Measurements from ENCODE around the gene SAYSD1. TPM values are rescaled to one million over a fixed set of nuclear protein-coding genes. Genes with fewer than 3 reads are reported as not detected.

Gene SAYSD1
- total RNA-seq, 1 donor from 2014 or later: 14.0 TPM

DNA sequence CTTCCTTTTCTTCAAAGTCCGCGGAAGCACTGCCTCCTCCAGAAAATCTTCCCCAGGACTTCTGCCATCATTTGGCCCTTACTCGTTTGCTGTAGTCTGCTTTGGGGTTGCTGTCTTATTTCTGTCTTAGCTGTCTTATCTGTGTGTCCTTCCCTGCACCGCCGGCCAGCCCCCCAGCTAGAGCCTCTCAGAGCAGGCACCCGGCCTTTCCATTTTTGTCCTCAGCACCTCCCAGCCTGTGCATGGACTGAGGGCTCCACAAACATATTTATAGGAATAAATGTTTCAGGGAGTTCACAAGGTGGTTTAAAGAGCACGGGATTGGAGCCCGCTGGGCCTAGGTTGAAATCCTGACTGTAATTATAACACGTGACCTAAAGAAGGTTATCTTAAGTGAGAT lies 58.3 kb downstream of the SAYSD1 start:
- no peak for DNase-seq

DNA sequence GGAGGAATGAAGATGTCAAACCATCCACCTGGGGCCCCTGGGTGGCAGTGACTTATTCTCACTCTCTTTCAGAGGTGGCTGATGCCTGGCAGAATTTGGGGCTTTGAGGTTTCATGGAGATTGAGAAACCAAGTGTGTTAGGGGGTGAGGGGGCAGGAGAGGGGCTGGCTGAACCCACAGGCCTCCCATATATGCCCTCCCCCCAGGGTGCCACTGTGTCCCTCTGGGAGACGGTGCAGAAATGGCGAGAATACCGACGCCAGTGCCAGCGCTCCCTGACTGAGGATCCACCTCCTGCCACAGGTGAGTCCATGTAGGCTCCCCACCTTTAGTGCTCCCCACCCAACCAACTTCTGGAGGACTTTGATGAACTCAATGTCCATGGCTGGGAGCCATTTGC lies 58.8 kb downstream of the SAYSD1 start:
- no peak for DNase-seq

DNA sequence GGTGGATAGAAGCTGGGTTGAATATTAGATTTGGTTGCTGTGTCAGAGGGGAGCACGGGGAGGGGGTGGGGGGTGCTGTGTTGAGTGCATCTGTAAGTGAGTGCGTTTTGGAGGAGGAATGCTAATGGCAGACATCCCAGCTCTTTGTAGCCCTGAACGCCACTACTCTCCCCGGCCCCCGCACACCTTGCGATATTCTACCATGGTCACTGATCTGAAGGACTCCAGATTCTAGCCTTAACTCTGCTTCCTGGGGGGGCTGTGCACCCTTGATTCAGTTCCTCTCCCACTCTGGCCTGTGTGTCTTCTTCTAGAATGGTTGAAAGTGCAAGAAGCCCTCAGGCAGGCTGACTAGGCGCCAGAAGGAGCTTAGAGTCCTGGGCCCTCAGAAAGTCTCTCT lies 59.3 kb downstream of the SAYSD1 start:
- DNase-seq: no peak

DNA sequence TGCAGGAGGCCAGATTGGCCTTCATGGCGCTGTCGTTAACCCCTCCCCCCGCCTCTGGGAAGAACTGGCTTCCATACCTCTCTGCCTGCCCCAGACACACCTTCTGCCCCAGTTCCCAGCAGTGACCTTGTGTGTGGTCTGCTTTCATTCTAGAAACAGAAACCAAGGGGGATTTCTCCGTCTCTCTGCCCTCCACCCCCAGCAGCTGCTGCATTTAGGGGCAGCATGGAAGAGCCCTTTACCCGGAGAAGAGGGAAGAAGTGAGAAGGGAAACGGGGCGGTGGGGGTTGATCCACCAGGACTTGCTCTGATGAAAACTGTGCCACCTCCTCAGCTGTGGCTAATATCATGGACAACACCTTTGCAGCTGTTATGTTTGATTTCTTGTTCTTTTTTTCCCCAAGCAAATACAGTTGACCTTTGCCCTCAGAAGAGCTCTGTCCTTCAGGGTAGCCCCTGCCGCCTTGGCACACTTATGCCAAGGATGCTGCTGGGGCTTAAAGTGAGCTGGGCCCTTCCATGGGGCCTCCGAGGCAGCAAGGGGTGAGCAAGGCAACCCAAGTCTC lies 60.3 kb downstream of the SAYSD1 start:
- no peak for DNase-seq

Other genes starting within 250 kb of the SAYSD1 start
- not detected in 2 replicates for gene GLP1R, start 66.4 kb downstream of the SAYSD1 start, total RNA-seq
- 0.17 TPM in 1 of 2 replicates, not detected in the other for gene KCNK5, start 114.3 kb upstream of the SAYSD1 start, total RNA-seq
- gene KCNK17, start 199.2 kb upstream of the SAYSD1 start, total RNA-seq: not detected in 2 replicates
- gene KCNK16, start 207.5 kb upstream of the SAYSD1 start, total RNA-seq: not detected in 2 replicates